HTERT RPE-1 (cell line): ENCODE results near the gene GRK3.
"Not testable (repeated sequence)": the region's sequence is repeated elsewhere in the genome, so short reads cannot be mapped to it uniquely, and the experiment has no call there.

Experiments used
- in situ Hi-C: fragments of 300-500 bp; cut with MboI; formaldehyde crosslinking; loops from 4 replicates; pipeline ENCODE4 v1.14.3; 2020; ENCODE audit warnings: low sequenced_read_pairs

GRK3 gene

DNA sequence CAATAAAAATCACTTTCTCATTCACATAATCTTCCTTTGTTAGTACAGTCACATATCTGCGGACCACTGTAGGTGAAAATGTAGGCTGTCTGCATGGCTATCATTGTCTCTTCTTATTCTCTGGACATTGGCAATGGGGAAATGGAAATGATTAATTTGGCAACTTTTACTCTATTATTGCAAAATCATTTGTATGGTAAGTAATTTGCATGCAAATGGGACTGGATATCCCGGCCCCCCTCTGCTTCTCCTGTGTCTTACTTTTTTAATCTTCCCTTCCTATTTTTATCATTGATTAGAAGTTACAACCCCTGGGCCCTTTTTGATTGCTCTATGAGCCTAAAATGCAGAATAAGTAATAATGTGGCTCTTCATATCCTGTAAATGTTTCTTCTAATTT is 6.0 kb downstream of the GRK3 start:
- in situ Hi-C loops: no loop called here

DNA sequence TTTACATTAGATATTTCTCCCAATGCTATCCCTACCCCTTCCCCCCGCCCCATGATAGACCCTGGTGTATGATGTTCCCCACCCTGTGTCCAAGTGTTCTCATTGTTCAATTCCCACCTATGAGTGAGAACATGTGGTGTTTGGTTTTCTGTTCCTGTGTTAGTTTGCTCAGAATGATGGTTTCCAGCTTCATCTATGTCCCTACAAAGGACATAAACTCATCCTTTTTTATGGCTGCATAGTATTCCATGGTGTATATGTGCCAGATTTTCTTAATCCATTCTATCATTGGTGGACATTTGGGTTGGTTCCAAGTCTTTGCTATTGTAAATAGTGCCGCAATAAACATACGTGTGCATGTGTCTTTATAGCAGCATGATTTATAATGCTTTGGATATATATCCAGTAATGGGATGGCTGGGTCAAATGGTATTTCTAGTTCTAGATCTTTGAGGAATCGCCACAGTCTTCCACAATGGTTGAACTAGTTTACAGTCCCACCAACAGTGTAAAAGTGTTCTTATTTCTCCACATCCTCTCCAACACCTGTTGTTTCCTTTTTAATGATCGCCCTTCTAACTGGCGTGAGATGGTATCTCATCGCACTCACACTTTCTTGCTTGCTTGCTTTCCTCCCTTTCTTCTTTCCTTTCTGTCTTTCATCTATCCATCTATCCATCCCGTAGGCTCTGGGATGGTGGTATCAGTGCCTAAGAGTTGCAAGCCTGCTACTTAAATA is 7.7 kb downstream of the GRK3 start:
- in situ Hi-C loops: not testable (repeated sequence)

DNA sequence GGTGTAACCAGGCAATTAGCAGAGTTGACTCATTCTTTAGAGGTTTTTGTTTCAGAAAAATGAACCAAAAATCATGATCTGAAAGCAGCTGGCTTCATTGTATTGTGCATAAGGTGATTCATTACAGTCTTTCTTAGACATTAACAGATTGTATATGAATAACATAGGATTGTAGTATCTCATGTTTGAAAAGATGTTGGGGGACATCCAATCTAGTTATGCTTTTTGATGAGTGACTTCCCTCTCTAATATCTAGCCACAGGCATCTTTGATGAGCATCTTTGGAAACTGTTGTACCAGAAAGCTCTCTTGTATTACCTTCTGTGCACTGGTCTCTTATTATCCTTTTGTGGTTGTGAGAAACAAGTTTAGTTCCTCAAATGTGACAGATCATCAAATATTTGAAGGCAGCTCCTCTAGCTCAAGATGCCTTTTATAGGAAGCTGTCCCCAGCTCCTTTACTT is 8.3 kb downstream of the GRK3 start:
- in situ Hi-C loops: no loop called here

DNA sequence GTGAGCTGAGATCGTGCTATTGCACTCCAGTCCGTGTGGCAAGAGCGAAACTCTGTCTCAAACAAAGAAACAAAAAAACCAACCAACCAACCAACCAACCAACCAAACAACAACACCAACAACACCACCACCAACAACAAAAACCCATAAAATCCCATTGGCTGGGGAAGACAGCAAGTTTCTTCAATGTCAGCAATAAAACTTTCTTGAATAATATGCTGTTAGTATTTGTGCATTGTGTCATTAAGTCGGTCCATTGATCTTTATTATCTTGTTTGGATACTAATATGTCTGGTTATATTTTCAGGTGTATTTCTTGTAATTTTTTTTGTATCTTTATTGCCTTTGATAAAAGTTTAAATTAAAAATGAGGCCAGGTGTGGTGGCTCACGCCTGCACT is 9.4 kb downstream of the GRK3 start:
- in situ Hi-C loops: no loop called here

DNA sequence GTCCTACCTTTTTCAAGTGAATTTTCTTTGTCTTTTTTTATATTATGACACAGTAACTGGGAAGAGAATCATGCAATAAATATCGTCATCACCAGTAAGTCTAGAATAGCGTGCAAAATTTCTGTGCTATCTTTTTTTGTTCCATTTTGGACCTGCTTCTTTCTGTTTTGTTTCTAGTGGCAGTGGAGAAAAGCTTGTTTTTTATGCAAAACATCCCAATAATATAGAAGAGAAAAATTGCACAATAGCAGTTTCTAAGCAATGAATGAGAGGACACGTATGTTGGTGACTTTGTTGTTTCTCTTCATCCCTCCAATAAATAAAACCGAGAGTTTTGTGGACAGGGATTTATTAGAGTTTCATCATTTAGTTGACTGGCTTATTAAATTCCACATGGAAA is 10.3 kb downstream of the GRK3 start:
- in situ Hi-C loops: no loop called here

DNA sequence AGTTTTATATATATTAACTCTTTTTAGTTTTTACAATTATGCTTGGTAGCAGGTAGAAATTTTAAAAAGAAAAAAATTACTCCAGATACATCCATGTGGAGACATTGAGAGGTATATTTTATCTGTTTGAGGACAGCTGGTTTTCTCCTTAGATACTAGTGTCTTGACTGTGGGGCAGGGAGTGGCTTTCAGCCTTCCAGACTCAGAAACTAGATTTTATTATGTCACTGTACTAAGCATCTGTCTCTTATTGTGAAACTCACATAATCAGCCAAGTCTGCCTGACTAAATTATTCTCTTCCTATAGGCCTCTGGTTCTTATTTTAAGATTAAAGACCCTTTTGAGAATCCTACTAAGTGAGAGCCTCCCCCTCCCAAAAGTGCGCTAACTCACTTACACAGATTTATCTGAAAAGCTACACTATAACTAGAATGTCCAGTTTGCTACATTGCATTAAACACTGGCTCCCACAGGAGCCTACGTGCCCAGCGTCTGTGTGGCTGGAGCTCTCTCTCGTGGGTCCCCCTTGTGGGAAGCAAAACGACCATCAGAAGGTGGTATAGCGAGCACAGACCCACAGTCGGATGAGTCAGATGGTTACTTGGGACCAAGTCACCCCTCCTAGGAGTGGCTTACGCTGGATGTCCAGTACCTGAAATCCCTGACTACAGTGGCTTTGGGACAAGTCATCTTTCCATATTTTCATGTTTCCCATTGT is 11.4 kb downstream of the GRK3 start:
- in situ Hi-C loops: not testable (repeated sequence)

DNA sequence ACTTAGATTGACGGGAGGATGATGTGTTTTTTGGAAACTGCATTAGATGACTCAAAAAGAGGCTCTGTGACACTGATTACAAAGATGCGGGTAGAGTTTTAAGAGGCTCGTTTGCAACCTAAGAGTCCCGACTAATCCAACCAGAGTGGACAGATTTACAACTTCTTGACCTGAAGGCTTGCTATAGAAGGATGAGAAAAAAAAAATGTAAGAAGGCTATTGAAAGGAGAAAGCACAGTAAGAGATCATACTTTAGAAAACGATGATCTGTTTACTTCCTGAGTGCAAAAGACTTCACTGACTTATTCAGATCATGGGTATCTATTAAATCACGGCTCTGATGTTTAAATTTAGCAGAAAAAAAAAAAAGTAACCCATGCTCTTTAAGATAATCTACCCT is 17.0 kb downstream of the GRK3 start:
- in situ Hi-C loops: not testable (repeated sequence)

DNA sequence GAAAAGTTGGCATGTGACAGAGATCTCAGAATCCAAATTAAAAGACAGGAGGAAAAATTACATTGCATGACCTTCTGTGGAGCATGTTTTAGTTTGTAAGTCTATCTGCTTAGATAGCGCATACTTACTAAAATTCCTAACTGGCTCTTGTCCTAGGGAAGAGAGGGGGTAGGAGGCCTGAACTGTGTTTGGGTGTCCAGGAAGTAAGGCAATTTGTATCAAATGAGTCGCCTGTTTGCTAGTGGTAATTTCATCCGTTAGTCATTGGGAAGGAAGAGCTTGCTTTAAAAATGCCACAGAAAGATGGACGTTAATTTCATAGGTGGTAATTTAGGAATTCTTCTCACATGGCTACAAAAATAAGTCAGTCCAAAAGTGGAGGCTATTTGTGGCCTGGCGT is 18.5 kb downstream of the GRK3 start:
- in situ Hi-C loops: no loop called here

DNA sequence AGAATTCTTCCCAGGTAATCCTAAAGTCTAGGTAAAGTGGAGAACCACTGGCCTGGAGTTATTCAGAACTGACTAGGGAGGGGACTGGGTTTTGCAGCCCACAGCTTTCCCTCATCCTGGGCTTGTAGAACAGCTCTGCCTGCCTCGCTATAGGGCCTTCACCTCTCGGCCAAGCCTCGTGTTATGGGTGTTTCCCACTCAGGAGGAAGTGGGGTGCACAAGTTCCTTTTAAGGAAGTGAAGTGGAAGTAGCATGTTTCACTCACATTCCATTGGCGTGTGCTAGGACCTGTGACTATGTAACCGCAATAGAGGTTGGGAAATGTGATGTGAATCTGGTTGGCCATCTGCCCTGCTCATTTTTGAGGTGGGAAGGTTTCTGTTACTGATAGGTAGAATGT is 20.5 kb downstream of the GRK3 start:
- in situ Hi-C loops: not testable (repeated sequence)

DNA sequence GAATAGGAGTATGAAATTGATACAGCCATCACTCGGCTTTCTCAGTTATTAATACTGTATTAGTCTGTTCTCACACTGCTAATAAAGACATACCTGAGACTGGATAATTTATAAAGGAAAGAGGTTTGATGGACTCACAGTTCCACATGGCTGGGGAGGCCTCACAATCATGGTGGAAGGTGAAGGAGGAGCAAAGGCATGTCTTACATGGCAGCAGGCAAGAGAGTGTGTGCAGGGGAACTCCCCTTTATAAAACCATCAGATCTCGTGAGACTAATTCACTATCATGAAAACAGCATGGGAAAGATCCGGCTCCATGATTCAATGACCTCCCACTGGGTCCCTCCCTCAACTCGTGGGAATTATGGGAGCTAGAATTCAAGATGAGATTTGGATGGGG is 25.2 kb downstream of the GRK3 start:
- in situ Hi-C loops: not testable (repeated sequence)

DNA sequence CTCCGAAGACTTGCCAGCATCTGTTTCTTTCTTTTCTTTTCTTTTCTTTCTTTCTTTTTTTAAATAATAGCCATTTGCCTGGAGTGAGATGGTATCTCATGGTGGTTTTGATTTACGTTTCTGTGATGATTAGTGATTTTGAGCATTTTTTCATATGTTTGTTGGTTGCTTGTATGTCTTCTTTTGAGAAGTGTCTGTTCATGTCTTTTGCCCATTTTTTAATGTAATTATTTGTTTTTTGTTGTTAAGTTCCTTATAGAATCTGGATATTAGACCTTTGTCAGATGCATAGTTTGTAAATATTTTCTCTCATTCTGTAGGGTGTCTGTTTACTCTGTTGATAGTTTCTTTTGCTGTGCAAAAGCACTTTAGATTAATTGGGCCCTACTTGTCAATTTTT is 28.8 kb downstream of the GRK3 start:
- in situ Hi-C loops: not testable (repeated sequence)

DNA sequence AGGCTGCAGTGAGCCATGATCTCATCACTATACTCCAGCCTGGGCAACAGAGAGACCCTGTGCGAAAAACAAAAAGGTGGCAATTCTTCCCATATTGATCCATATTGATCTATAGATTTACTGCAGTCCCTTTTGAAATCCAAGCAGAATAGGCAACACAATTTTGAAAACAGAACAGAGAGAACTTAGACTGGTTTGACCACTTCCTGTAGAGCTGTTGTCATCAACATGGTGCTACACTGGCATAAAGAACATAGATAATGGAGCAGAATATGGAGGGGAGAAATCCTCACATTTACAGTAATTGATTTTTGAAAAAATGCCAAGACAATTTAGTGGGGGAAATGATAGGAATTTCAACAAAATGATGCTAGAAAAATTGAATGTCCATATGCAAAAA is 34.1 kb downstream of the GRK3 start:
- in situ Hi-C loops: no loop called here

DNA sequence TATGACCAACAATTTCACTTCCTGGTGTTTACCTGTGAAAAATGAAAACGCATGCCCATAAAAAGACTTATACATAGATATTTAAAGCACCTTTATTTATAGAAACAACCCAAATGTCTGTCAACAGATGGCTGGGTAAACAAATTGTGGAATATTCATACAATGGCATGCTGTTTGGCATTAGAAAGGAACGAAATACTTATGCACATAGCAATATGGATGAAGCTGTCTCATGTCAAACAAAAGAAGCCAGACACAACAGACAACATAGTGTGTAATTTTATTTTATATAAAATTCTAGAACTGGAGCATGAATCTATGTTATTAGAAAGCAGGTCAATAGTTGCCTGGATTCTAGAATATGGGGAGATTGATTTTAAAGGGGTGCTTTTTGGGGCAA is 38.0 kb downstream of the GRK3 start:
- in situ Hi-C loops: no loop called here

DNA sequence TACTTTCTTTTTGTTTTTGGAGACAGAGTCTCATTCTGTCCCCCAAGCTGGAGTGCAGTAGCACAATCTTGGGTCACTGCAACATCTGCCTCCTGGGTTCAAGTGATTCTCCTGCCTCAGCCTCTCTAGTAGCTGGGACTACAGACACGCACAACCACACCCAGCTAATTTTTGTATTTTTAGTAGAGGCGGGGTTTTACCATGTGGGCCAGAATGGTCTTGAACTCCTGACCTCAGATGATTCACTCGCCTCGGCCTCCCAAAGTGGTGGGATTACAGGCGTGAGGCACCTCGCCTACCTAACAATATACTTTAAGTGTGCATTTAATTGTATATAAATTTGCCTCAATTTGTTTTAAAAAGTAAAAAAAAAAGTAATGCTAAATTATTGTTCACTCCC is 38.4 kb downstream of the GRK3 start:
- in situ Hi-C loops: no loop called here

DNA sequence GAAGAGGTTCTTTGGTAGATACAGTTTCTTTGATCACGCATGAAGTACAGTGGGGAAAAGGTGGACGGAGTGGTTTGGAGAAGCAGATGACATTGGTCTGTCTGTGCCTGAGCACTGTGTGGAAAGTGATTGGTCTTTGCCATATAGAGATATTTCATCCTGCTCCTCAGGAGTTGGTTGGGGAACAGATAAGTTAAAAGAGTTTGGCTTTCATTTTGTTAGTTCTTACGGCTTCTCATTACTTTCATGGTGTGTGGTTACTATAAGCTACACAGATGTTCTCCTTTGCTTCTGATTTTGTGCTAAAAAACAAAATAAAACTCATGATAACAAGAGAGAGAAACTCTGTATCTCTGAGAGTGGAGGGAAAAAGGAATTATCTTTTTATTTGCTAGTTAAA is 40.7 kb downstream of the GRK3 start:
- in situ Hi-C loops: not testable (repeated sequence)

DNA sequence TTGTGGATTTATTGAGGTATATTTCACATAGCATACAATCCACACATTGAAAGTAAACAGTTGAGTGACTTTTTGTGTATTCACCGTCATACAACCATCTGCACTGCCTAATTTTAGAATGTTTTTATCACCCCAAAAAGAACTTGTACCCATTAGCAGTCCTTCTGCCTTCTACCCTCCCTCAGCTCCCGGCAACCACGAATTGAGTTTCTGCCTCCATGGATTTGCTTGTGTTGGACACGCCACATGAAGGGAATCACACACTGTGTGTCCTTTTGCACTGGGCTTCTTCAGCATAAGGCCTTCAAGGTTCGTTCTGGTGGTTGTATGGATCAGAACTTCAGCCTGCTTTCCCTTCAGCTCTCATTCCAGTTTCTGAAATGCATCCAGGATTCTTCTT is 41.1 kb downstream of the GRK3 start:
- in situ Hi-C loops: not testable (repeated sequence)

DNA sequence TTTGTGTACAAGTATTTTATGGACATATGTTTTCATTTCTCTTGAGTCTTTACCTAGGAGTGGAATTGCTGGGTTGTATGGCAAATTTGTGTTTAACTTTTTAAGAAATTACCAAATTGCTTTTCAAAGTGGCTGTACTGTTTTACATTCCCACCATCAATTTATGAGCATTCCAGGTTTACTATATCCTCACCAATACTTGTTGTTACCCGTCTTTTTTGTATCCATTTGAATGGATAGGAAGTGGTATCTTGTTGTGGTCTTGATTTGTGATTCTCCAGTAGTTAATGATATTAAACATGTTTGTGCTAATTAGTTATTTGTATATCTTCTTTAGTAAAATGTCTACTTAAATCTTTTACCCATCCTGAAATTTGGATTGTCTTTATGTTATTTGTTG is 46.8 kb downstream of the GRK3 start:
- in situ Hi-C loops: not testable (repeated sequence)

DNA sequence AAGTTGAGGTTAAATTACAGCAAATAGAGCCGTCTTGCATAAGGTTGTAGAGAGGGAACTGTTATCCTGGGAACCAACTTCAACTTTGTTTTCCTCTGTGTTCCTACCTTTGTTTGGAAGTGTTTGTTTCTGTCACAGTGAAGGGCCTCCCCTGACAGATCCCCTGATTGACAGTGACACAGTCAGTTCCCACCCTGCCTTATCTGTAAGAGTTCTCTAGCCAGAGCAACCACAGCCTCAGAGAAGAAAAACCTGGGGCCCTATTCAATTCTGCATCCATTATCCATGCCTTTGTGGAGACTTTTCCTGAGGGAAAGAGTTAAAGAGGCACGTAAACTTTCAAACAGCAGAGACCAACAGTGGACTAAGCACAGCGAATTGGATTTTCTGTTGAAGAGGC is 48.7 kb downstream of the GRK3 start:
- in situ Hi-C loops: not testable (repeated sequence)

DNA sequence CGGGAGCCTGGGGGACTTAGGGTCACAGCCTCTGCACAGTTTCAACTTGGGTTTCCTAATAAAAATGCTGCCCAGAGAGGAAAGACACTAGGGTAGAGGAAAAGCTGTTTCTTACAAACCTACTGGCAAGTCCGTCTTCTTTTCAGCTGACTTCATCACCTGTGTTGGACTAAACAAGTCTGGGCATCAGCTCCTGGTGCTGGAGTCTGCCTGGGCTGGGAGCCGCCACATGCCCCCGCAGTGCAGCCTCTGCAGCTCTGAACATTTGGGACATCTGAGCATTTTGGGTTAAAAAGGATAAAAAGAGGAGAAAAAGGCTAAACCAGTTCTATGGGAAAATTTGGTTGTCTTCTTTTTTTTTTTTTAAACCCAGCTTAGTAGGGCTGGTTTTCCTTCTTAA is 49.1 kb downstream of the GRK3 start:
- in situ Hi-C loops: not testable (repeated sequence)

DNA sequence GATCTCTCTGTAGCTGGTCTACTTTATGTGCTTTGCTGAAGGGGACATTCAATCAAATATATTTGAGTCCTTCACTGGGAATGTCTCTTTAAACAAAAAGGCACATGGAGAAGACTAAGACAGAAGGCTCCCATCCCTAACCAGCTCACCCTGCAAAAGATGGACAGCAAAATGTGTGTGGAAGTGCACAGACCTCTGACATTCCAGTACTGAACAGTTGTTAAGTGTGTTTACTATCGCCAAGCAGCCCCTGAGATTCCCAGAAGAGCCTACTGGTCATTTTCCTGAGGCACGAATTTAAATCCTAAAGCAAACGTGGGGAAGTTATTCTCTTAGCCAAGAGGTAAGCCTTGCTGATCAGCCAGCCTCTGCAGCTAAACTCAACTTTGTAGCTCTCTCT is 50.3 kb downstream of the GRK3 start:
- in situ Hi-C loops: not testable (repeated sequence)

DNA sequence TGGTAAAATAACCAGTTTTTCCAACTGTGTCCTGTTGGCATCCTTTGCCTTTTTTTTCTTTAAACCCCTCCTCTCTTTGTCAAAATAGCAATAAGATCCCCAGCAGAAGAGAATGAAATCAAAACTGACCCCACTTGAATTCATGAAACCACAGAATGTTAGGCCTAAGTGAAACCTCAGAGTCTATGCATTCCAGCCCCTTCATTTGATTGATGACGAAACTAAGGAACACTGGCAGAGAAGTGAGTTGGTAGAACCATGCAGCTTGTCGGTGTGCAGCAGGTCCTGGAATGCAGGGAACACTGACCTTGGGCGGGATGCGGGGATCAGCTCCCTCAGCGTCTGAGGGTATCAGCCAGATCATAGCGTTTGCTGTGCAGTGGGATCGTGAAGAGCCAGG is 57.5 kb downstream of the GRK3 start:
- in situ Hi-C loops: no loop called here

DNA sequence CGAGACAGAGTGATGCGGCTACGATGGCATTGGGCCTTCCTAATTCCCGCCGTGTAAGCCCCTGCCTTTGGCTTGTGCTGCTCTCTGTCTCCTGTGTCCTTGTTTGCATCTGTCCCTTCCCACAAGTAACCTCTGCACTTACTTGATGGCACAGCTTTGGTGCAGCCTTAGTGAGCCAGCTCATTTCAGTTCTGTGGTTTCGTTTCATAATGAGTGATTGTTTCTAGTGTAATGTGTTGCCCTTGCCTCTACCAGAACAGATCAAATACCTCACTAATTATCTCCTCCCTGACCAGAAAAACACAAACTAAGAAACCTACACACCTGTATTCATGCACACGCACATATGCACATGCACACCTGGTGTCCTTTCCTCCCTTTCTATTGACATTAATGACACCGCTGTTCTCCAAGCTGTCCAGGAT is 58.8 kb downstream of the GRK3 start:
- in situ Hi-C loops: no loop called here

DNA sequence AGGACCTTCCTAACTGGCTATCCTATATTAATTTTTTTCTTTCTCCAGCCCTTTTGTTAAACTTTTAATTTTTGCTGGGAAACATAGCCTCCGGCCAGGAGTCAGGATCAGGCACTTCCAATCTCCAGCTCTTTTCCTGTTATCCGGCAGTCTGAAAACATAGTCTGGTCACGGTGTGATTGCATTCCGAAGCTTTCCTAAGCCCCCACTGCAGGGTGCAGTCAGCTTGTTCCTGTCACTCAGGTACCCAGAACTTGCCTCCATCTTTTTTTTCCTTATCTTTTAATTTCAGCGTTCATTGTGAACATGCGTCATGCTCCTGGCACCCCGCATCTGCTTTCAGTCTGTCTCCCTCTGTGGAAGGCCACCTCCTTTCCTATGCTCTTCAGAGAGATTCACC is 59.4 kb downstream of the GRK3 start:
- in situ Hi-C loops: no loop called here
